HepG2 (cell line): Measurements from ENCODE around the gene NPHP1. TPM values are rescaled to one million over a fixed set of nuclear protein-coding genes. Genes with fewer than 3 reads are reported as not detected.

Experiments
- ATAC-seq: fragments of 200-7000 bp; cut with Tn5 transposase; 3 replicates; pipeline ENCODE4 v1.9.1; 2020; ENCODE audit warnings: mild to moderate bottlenecking, moderate library complexity
- BruUV-seq: library from RNA; stranded (reverse); fragments of 400-500 nt; replicated peaks from 2 replicates; lab custom pipeline; 2021; lab: Mats Ljungman, UMichigan
- CTCF ChIA-PET: fragments of 300-600 bp; formaldehyde crosslinking; extraction: SDS; loops from one replicate; lab custom pipeline; 2021; ENCODE audit warnings: low total read pairs, inconsistent platforms, low intra/inter-chr PET ratio; lab: Yijun Ruan, JAX
- POLR2A ChIA-PET: fragments of 350-600 bp; sonication (Branson Sonifier 250); formaldehyde crosslinking; loops from one replicate; lab custom pipeline; 2020; ENCODE audit warnings: antibody characterized with exemption, inconsistent platforms; lab: Yijun Ruan, JAX
- DNase-seq: peaks from one replicate; pipeline ENCODE4 v3.0.0-alpha.2; 2015; ENCODE audit warnings: low spot score
- FAIRE-seq: peaks from 3 replicates; lab custom pipeline; 2011; peaks lifted over from hg19 to GRCh38; lab: Jason Lieb, UNC
- H2AFZ ChIP-seq: one replicate; pipeline ENCODE4 v1.6.1; 2011; ENCODE audit warnings: low read length, inconsistent platforms
- H3K27ac ChIP-seq: fragments of 300-600 bp; 3 replicates; pipeline ENCODE4 v1.8.0; 2011; ENCODE audit warnings: mixed run types, mild to moderate bottlenecking, mixed read lengths, low read length, inconsistent platforms; ENCODE audit not compliant: insufficient read depth; ENCODE audit errors: extremely low read length
- H3K27me3 ChIP-seq, 2 experiments: fragments of 200-600 bp in 1 of 2; 2 replicates in 1 of 2; 3 replicates in 1 of 2; pipeline versions ENCODE4 v1.6.0 to v1.8.0; 2011; ENCODE audit warnings: low read length in 2 of 2, mild to moderate bottlenecking in 2 of 2, moderate library complexity in 2 of 2, inconsistent platforms in 1 of 2; ENCODE audit not compliant: insufficient read depth in 2 of 2, control insufficient read depth in 1 of 2
- H3K36me3 ChIP-seq, 2 experiments: fragments of 200-600 bp in 1 of 2; replicated peaks in 1 of 2; 2 replicates in 1 of 2; 3 replicates in 1 of 2; pipeline versions ENCODE4 v1.5.1 to v1.8.0; 2011; ENCODE audit warnings: low read length in 2 of 2, inconsistent platforms in 1 of 2; ENCODE audit not compliant: insufficient read depth in 2 of 2, control insufficient read depth in 1 of 2
- H3K4me1 ChIP-seq: 2 replicates; pipeline ENCODE4 v1.5.1; 2012; ENCODE audit warnings: low read length, inconsistent platforms; ENCODE audit not compliant: insufficient read depth
- H3K4me2 ChIP-seq: 2 replicates; pipeline ENCODE4 v1.6.0; 2011; ENCODE audit warnings: low read depth, low read length, inconsistent platforms
- H3K4me3 ChIP-seq, 3 experiments: fragments of 200-600 bp in 1 of 3; sonication (generic), shearing (Covaris generic) in 1 of 3; replicated peaks in 1 of 3; 2 replicates each; pipeline ENCODE4 v1.5.1; 2011 to 2016; ENCODE audit warnings: low read length in 3 of 3, inconsistent platforms in 2 of 3, low read depth in 2 of 3, mild to moderate bottlenecking in 2 of 3, control low read depth in 1 of 3, mixed read lengths in 1 of 3; ENCODE audit not compliant: insufficient read depth in 1 of 3
- H3K79me2 ChIP-seq: one replicate; pipeline ENCODE4 v1.6.1; 2011; ENCODE audit warnings: low read length, inconsistent platforms; ENCODE audit not compliant: insufficient read depth
- H3K9ac ChIP-seq: 2 replicates; pipeline ENCODE4 v1.6.0; 2011; ENCODE audit warnings: mild to moderate bottlenecking, low read depth, low read length, inconsistent platforms; ENCODE audit not compliant: insufficient read depth
- H3K9me3 ChIP-seq: 2 replicates; pipeline ENCODE4 v1.5.1; 2012; ENCODE audit warnings: mild to moderate bottlenecking, low read length
- H4K20me1 ChIP-seq: 2 replicates; pipeline ENCODE4 v1.6.0; 2011; ENCODE audit warnings: inconsistent platforms, mild to moderate bottlenecking, low read length, moderate library complexity; ENCODE audit not compliant: insufficient read depth
- ARID2 ChIP-seq: sonication (generic); formaldehyde crosslinking; IDR thresholded peaks from 2 replicates; pipeline ENCODE4 v1.8.1; 2022; ENCODE audit warnings: mild to moderate bottlenecking, missing genetic modification reagents, borderline replicate concordance
- CTCF ChIP-seq: sonication (generic); formaldehyde crosslinking; IDR thresholded peaks from 2 replicates; pipeline ENCODE4 v1.5.0; 2020; ENCODE audit warnings: mild to moderate bottlenecking, missing genetic modification reagents, moderate library complexity
- DDIT3 ChIP-seq: sonication (generic); formaldehyde crosslinking; IDR thresholded peaks from 2 replicates; pipeline ENCODE4 v1.4.0; 2020; ENCODE audit warnings: mild to moderate bottlenecking, missing genetic modification reagents
- ELF4 ChIP-seq: sonication (generic); formaldehyde crosslinking; IDR thresholded peaks from 2 replicates; pipeline ENCODE4 v1.5.0; 2020; ENCODE audit warnings: missing genetic modification reagents, mild to moderate bottlenecking, moderate library complexity, borderline replicate concordance
- ETV6 ChIP-seq: sonication (generic); formaldehyde crosslinking; conservative IDR thresholded peaks from 2 replicates; pipeline ENCODE4 v1.4.0; 2020; ENCODE audit warnings: missing genetic modification reagents
- GZF1 ChIP-seq: sonication (generic); formaldehyde crosslinking; IDR thresholded peaks from 2 replicates; pipeline ENCODE4 v1.5.1; 2020; ENCODE audit warnings: mild to moderate bottlenecking, missing genetic modification reagents
- MLLT10 ChIP-seq: sonication (generic); formaldehyde crosslinking; IDR thresholded peaks from 2 replicates; pipeline ENCODE4 v1.4.0; 2020; ENCODE audit warnings: missing genetic modification reagents
- NRL ChIP-seq: sonication (generic); formaldehyde crosslinking; IDR thresholded peaks from 2 replicates; pipeline ENCODE4 v1.5.0; 2020; ENCODE audit warnings: missing genetic modification reagents, mild to moderate bottlenecking, moderate library complexity, borderline replicate concordance
- RFX5 ChIP-seq: IDR thresholded peaks from 2 replicates; pipeline ENCODE4 v1.6.1; 2011; ENCODE audit warnings: low read depth, low read length, improper control_type of control experiment
- SALL2 ChIP-seq: sonication (generic); formaldehyde crosslinking; IDR thresholded peaks from 2 replicates; pipeline ENCODE4 v1.8.1; 2023; ENCODE audit warnings: mild to moderate bottlenecking, missing genetic modification reagents, inconsistent platforms
- STAG1 ChIP-seq: sonication (generic); formaldehyde crosslinking; IDR thresholded peaks from 2 replicates; pipeline ENCODE4 v1.4.0; 2020; ENCODE audit warnings: missing genetic modification reagents
- TMF1 ChIP-seq: sonication (generic); formaldehyde crosslinking; IDR thresholded peaks from 2 replicates; pipeline ENCODE4 v1.8.1; 2022; ENCODE audit warnings: low read depth, missing genetic modification reagents
- ZNF274 ChIP-seq: sonication (generic); formaldehyde crosslinking; IDR thresholded peaks from 2 replicates; pipeline ENCODE4 v1.5.1; 2020; ENCODE audit warnings: mild to moderate bottlenecking, missing genetic modification reagents
- ZNF282 ChIP-seq: fragments of 450-650 bp; IDR thresholded peaks from 2 replicates; pipeline ENCODE4 v1.6.1; 2018; ENCODE audit not compliant: partially characterized antibody
- ZNF337 ChIP-seq: sonication (generic); formaldehyde crosslinking; IDR thresholded peaks from 2 replicates; pipeline ENCODE4 v1.5.1; 2020; ENCODE audit warnings: missing genetic modification reagents, low read depth, mild to moderate bottlenecking, borderline replicate concordance
- ZNF343 ChIP-seq: sonication (generic); formaldehyde crosslinking; IDR thresholded peaks from 2 replicates; pipeline ENCODE4 v1.4.0; 2020; ENCODE audit warnings: mild to moderate bottlenecking, missing genetic modification reagents
- ZNF572 ChIP-seq: sonication (generic); formaldehyde crosslinking; IDR thresholded peaks from 2 replicates; pipeline ENCODE4 v1.5.1; 2020; ENCODE audit warnings: mild to moderate bottlenecking, missing genetic modification reagents
- ZNF589 ChIP-seq: sonication (generic); formaldehyde crosslinking; conservative IDR thresholded peaks from 2 replicates; pipeline ENCODE4 v1.8.0; 2022; ENCODE audit warnings: mild to moderate bottlenecking, moderate library complexity, missing genetic modification reagents
- ZNF652 ChIP-seq: IDR thresholded peaks from 2 replicates; pipeline ENCODE4 v1.6.1; 2016; ENCODE audit warnings: low read depth, borderline replicate concordance
- ZNF749 ChIP-seq: sonication (generic); formaldehyde crosslinking; IDR thresholded peaks from 2 replicates; pipeline ENCODE4 v1.8.0; 2022; ENCODE audit warnings: mild to moderate bottlenecking, missing genetic modification reagents, moderate library complexity, borderline replicate concordance
- WGBS: methylation state at CpG from one replicate; pipeline ENCODE4 v1.1.6; 2017; ENCODE audit warnings: low lambda C conversion rate; 5-methylcytosine and 5-hydroxymethylcytosine counted together
- in situ Hi-C: cut with HindIII; loops from 2 replicates; pipeline ENCODE4 v1.10.0; 2017; ENCODE audit warnings: low pct_unique_long_range_greater_than_20kb; ENCODE audit not compliant: extremely low pct_ligation_motif_present
- intact Hi-C: fragments of 100-400 bp; cut with micrococcal nuclease; formaldehyde crosslinking; loops from one replicate; pipeline ENCODE4 v1.10.0; 2022; ENCODE audit not compliant: unreplicated experiment
- polyA plus RNA-seq, 8 experiments: library from polyadenylated mRNA; depleted of rRNA in 3 of 8; stranded (reverse) in 7 of 8; unstranded in 1 of 8; fragments of >200 nt; fragmentation: Illumina TruSeq in 4 of 8; extraction: Trizol in 4 of 8; gene quantifications; 2 replicates each; pipeline versions ENCODE4 v1.2.1 to v1.2.3, GENCODE V29; 2011 to 2016; ENCODE audit warnings: low read depth in 4 of 8, missing spikeins in 1 of 8, mixed read lengths in 1 of 8; ENCODE audit not compliant: insufficient read depth in 1 of 8
- total RNA-seq, 5 experiments: library from RNA; depleted of rRNA; stranded (reverse); fragments of >200 nt; fragmentation: Illumina TruSeq; extraction: Trizol; gene quantifications; 2 replicates each; pipeline ENCODE4 v1.2.3, GENCODE V29; 2016; ENCODE audit warnings: low read depth in 1 of 5

Gene NPHP1
- total and polyA plus RNA-seq, 2 of the 13 experiments (the other 11 are each of a cell fraction or from before 2014, with no cell fraction given): 2.7 to 4.8 TPM

- in situ Hi-C loops: no loop called here
- ChIA-PET POLR2A (no interaction called here), CTCF (no interaction called here)
- no peaks in the 10 kb centered on the region for H3K36me3 ChIP-seq
- H3K4me1 ChIP-seq: peaks cover 39% of the 10 kb centered on the region
- TF ChIP-seq ZNF589 (CRISPR knock-in tag) (no peak), ELF4 (CRISPR knock-in tag) (no peak), GZF1 (CRISPR knock-in tag) (no peak), ZNF337 (CRISPR knock-in tag) (no peak), ZNF282 (no peak), SALL2 (no peak), NRL (CRISPR knock-in tag) (no peak), ZNF749 (no peak), ARID2 (no peak), CTCF (peak; percentile 57), ZNF572 (CRISPR knock-in tag) (0 out of 2 replicates have a peak, but pooled peaks have one; percentile 43), TMF1 (CRISPR knock-in tag) (no peak), ETV6 (CRISPR knock-in tag) (no peak), ZNF343 (CRISPR knock-in tag) (no peak), ZNF274 (CRISPR knock-in tag) (no peak), ZNF652 (CRISPR knock-in tag) (no peak), STAG1 (CRISPR knock-in tag) (peak; percentile 13; the same call in 1 of the 2 replicates), MLLT10 (CRISPR knock-in tag) (no peak), RFX5 (no peak), DDIT3 (CRISPR knock-in tag) (no peak)
- TF ChIP-seq, all 625 proteins: peak for 3
- DNase-seq (no peak), FAIRE-seq (peak; percentile 67), ATAC-seq (peak; percentile 87)
- H2AFZ ChIP-seq: no peak overlapping the region
- H3K27me3 ChIP-seq: no peaks in the 10 kb centered on the region
- no peaks in the 10 kb centered on the region for H3K9me3 ChIP-seq
- no peaks in the 10 kb centered on the region for H4K20me1 ChIP-seq
- BruUV-seq: no TSS peak
- no peak overlapping the region for H3K27ac ChIP-seq
- H3K79me2 ChIP-seq: no peaks in the 10 kb centered on the region
- no peak overlapping the region for H3K9ac ChIP-seq
- no peak overlapping the region for H3K4me3 ChIP-seq
- WGBS: 69% methylated on average over 5 of the region's 8 CpGs
- H3K4me2 ChIP-seq: peak overlapping the region; percentile 14; the same call in 1 of the 2 replicates
- intact Hi-C loops: no loop called here
Observed at GRCh38 chr2:110116033-110116710, 88.6 kb downstream of the NPHP1 start.
